Anterior cingulate cortex (tissue), 58 donors: ENCODE measurements around the gene VWA3B.
"Not testable (repeated sequence)": the region's sequence is repeated elsewhere in the genome, so short reads cannot be mapped to it uniquely, and the experiment has no call there.

ENCODE experiments used
- DNase-seq, 58 donors: peaks; one replicate each; lab custom pipeline; 2025; lab: John Stamatoyannopoulos, UW

The VWA3B gene

DNA sequence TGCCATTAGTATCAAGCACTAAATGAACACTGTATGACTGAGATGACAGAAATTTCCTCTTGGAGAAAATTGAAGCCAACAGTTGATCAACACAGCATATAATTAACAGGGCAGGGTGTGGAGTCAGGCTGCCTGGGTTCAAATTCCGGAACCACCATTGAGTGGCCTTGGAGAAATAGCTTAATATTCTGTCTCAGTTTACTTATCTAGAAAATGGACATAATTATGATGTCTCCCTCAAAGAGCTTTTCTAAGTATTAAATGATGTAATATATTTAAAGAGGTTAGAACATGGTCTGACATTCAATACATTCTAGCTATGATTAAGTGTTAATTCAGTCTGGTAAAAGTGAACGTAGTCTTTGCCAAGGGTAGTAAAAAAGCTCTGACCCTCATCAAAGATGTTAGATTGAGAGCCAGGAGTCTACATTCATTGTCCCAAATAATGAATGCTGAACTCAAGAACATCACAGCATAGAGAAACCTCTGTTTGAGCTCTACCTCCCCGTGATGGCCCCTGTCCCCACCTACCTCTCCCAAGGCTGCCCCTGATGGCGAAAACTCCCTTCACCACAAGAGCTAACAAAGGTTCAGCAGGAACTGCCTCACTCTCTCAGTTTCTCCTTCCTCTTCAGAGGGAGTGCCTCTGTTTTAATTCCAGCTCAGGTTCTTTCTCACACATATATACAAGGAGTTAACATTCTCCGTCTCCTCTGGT is 2.7 kb upstream of the VWA3B start:
- no peak for DNase-seq

GRCh38 chr2:98084869-98085238 is 2.1 kb upstream of the VWA3B start:
- no peak for DNase-seq

DNA sequence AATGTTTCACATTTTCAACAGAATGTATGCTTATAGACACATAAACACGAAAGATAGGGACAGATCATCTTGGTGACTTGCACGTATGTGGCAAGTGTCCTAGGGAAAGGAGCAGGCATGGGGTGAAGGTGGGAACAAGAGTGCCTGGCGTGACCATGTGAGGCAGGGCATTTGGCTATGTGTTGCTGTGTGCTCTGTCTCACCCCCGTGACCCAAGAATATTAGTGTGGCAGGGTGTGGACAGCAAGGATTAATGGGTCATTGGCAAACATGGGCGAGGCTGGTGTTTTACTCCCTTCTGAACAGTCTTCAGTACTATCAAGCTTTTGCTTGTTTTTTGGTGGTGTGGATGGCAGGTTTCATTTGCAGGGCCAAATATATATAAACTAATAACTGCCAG is 1.3 kb upstream of the VWA3B start:
- DNase-seq: no peak

GRCh38 chr2:98087447-98088020 is 567 bp downstream of the VWA3B start:
- no peak for DNase-seq

- DNase-seq: peak in 10 of 58 donors; percentile 1 to 37 (median 8)
Measured at GRCh38 chr2:98088261-98088660, 1.3 kb downstream of the VWA3B start.

- DNase-seq: no peak
Measured at GRCh38 chr2:98089941-98090340, 3.0 kb downstream of the VWA3B start.

DNA sequence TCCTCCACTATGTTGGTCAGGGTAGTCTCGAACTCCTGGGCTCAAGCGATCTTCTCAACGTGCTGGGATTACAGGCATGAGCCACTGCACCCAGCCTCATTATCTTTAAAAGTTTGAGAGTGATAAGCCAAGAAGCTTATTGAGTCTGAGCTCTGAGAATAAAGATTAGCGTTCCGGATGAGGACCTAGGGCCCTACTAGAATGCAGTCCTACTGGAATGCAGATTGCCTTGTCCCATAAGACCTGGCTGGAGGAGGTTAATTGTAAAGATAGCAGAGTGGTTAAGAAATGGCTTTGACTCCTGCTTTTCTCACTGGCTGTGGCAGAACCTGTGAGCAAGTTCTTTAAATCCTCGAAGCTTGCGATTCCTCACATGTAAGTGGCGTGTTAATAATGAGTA is 4.0 kb downstream of the VWA3B start:
- no peak for DNase-seq

DNA sequence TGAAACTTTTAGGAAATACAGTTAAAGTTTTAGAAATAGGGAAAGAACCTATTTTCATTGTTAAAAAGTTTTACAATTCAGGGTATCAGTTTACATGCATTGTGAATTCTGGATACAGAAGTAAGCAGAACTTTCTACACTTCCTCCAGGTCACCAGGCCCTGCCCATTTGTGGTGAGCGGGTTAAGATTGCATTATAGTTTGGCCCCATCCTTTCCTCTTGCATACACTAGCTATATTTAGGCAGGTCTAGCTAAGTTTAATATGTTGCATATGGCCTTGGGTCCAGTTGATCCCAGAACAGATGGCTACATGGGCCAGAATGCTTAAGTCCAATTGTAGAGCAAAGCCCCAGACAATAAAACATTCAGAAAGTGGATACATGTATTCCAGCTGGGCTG is 4.8 kb downstream of the VWA3B start:
- DNase-seq: peak in 1 of 58 donors; percentile 3

GRCh38 chr2:98093146-98093545 is 6.2 kb downstream of the VWA3B start:
- no peak for DNase-seq

- no peak for DNase-seq
Measured at GRCh38 chr2:98093611-98094010, 6.6 kb downstream of the VWA3B start.

- DNase-seq: no peak
Measured at GRCh38 chr2:98099939-98100743, 13.2 kb downstream of the VWA3B start.

- DNase-seq: not testable (repeated sequence)
Measured at GRCh38 chr2:98102315-98102714, 15.3 kb downstream of the VWA3B start.

- no peak for DNase-seq
Measured at GRCh38 chr2:98102878-98103277, 15.9 kb downstream of the VWA3B start.

DNA sequence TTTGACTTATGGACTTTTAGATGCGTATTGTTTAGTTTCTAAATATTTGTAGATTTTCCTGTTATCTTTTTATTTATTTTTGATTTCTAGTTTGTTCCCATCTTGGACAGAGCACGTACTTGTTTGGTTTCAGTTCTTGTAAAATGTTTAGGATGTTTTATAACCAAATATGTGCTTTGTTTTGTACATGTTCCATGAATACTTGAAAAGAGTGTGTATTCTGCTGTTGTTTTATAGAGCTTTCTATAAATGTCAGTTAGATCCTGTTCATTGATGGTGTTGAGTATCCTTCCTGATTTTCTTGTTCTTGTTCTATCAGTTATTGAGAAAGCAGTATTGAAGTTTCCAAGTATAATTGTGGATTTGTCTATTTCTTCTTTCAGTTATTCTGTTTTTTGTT is 21.1 kb downstream of the VWA3B start:
- DNase-seq: no peak

DNA sequence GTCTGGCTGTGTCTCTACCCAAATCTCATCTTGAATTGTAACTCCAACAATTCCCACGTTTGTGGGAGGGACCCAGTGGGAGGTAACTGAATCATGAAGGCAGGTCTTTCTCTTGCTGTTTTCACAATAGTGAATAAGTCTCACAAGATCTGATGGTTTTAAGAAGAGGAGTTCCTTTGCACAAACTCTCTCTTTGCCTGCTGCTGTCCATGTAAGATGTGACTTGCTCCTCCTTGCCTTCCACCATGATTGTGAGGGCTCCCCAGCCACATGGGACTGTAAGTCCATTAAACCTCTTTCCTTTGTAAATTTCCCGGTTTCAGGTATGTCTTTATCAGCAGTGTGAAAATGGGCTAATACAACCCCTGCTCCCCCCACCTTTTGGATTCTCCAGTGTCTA is 23.8 kb downstream of the VWA3B start:
- no peak for DNase-seq

DNA sequence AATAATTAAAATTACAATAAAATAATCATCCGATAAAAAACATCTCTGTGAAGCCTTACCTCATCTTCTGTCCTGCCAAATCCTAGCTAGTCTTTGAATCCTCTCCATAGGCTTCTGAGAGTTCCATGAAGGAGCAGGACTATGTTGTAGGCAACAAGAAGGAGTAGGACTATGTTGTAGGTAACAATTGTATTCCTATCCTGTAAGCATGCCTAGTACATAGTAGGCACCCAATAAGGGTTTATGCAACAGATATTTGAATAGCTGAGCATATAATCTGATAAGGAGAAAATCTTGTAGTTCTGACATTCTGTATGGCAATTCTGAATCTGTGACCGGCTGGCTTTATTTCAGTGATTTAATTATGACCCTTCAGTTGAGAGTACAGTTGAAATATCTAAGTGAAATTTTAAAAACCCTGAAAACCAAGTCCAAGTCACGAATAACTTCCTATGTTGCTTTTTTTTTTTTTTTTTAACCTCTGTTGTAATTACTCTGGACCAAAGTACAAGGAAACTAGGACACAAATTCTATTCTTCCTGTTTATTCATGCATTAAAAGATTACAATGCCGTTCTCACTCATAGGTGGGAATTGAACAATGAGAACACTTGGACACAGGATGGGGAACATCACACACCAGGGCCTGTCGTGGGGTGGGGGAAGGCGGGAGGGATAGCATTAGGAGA is 27.8 kb downstream of the VWA3B start:
- no peak for DNase-seq

GRCh38 chr2:98118161-98118560 is 31.2 kb downstream of the VWA3B start:
- no peak for DNase-seq

- DNase-seq: no peak
Measured at GRCh38 chr2:98118852-98119251, 31.9 kb downstream of the VWA3B start.

GRCh38 chr2:98121149-98121548 is 34.2 kb downstream of the VWA3B start:
- peak in 10 of 58 donors; percentile 8 to 40 (median 21) for DNase-seq

DNA sequence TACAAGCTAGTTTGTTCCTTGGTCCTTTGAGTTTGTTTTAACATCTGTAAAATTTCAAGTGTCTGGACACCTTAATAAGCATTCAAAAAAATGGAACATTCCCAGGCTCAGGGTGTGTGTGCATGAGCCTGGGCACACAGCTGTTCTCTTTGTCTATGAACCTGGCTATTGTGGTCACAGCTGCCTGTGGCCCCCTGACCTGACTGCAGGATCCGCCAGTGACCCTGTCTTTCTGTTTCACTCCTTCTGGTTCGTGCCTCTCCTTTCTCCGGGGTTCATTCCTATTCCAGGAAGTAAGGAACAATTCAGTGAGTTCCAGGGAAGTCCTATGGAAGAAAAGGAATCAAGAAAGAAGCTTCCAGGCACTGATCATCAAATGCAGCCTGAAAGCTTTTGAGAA is 35.6 kb downstream of the VWA3B start:
- no peak for DNase-seq

DNA sequence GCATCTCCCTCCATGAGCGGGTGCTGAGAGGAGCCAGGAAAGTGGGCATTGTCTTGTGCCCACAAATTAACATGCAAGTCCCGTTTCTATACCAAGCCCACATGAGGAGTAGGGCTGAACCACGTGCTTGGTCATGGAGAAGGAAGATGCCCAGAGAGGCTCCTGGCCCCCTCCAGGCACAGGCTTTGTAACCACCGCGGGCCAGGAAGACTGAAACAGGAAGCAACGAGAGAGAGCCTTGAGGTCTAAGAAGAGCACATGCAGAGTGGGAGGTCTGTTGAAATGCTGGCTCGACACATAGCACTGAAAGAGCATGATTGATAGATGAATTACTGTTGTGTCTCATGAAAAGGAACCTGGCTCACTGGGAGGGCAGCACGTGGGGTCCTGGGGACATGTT is 36.3 kb downstream of the VWA3B start:
- no peak for DNase-seq
